Measurements from ENCODE around the gene FLT3LG. TPM values are rescaled to one million over a fixed set of nuclear protein-coding genes. Genes with fewer than 3 reads are reported as not detected.

FLT3LG gene
- total RNA-seq, 1 donor from 2014 or later = 3.0 TPM

DNA sequence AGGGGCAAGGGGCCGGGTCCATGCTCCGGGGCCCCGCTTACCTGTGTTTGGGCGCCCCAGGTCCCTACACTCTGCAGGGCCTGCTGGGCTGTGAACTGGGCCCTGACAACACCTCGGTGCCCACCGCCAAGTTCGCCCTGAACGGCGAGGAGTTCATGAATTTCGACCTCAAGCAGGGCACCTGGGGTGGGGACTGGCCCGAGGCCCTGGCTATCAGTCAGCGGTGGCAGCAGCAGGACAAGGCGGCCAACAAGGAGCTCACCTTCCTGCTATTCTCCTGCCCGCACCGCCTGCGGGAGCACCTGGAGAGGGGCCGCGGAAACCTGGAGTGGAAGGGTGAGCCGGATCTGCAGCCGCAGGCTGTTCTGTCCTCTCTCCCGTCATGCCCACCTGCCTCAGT, 40.1 kb downstream of the FLT3LG start:
- no peak overlapping the region for H3K4me3 ChIP-seq (ENCODE audit: low read depth, low read length)
- no peaks in the 10 kb centered on the region for H3K36me3 ChIP-seq (ENCODE audit: control insufficient read depth, insufficient read depth, low read length)
- no peaks in the 10 kb centered on the region for H3K27me3 ChIP-seq (ENCODE audit: control insufficient read depth, insufficient read depth, low read length)
- TF ChIP-seq, protein P1, sequence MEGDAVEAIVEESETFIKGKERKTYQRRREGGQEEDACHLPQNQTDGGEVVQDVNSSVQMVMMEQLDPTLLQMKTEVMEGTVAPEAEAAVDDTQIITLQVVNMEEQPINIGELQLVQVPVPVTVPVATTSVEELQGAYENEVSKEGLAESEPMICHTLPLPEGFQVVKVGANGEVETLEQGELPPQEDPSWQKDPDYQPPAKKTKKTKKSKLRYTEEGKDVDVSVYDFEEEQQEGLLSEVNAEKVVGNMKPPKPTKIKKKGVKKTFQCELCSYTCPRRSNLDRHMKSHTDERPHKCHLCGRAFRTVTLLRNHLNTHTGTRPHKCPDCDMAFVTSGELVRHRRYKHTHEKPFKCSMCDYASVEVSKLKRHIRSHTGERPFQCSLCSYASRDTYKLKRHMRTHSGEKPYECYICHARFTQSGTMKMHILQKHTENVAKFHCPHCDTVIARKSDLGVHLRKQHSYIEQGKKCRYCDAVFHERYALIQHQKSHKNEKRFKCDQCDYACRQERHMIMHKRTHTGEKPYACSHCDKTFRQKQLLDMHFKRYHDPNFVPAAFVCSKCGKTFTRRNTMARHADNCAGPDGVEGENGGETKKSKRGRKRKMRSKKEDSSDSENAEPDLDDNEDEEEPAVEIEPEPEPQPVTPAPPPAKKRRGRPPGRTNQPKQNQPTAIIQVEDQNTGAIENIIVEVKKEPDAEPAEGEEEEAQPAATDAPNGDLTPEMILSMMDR (IDR thresholded peaks at IDR 0.05; ENCODE audit: insufficient read depth, low read length, poor library complexity, severe bottlenecking) = no peak
- no peak for DNase-seq (ENCODE audit: low read depth)

DNA sequence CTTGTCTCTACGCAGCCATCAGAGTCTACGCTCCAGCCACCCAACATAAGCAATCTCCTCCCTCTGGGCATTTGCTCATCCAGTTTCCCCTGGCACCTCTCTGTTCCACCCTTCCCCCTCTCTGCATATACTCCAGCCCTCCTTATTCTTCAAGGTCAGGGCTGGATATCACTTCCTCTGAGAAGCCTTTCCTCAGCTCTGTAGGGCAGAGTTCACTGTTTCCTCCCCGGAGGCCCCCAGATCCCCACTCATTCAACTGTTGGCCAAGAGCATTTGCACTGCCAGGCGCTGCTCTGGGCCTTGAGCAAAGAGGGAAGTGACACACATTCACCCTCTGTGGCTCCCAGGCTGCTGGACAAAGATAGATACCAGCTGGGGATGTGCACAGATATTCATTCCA, 41.8 kb downstream of the FLT3LG start:
- Histone ChIP-seq H3K36me3 (ENCODE audit: control insufficient read depth, insufficient read depth, low read length) (no peaks in the 10 kb centered on the region), H3K27me3 (ENCODE audit: control insufficient read depth, insufficient read depth, low read length) (no peaks in the 10 kb centered on the region), H3K4me3 (ENCODE audit: low read depth, low read length) (no peak overlapping the region)
- TF ChIP-seq, protein P1 (IDR thresholded peaks at IDR 0.05; ENCODE audit: insufficient read depth, low read length, poor library complexity, severe bottlenecking) = no peak
- DNase-seq (ENCODE audit: low read depth) = no peak

DNA sequence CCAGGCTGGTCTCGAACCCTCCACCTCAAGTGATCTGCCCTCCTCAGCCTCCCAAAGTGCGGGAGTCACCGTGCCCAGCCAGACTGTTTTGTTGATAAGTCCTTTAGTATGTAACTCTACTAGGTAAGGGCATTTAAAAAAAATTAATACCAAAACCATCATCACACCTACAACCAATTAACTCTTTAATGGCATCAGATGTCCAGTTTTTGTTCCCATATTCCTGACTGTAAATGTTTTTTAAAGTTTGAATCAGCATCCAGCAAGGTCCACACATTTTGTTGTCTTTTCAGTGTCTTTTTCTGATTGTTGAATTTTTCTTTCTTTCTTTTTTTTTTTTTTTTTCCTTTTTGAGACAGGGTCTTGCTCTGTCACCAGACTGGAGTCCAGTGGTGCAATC, 44.0 kb downstream of the FLT3LG start:
- no peak for DNase-seq (ENCODE audit: low read depth)
- H3K27me3 ChIP-seq (ENCODE audit: control insufficient read depth, insufficient read depth, low read length) = no peaks in the 10 kb centered on the region
- no peak overlapping the region for H3K4me3 ChIP-seq (ENCODE audit: low read depth, low read length)
- H3K36me3 ChIP-seq (ENCODE audit: control insufficient read depth, insufficient read depth, low read length) = no peaks in the 10 kb centered on the region
- TF ChIP-seq, protein P1 (IDR thresholded peaks at IDR 0.05; ENCODE audit: insufficient read depth, low read length, poor library complexity, severe bottlenecking) = no peak

DNA sequence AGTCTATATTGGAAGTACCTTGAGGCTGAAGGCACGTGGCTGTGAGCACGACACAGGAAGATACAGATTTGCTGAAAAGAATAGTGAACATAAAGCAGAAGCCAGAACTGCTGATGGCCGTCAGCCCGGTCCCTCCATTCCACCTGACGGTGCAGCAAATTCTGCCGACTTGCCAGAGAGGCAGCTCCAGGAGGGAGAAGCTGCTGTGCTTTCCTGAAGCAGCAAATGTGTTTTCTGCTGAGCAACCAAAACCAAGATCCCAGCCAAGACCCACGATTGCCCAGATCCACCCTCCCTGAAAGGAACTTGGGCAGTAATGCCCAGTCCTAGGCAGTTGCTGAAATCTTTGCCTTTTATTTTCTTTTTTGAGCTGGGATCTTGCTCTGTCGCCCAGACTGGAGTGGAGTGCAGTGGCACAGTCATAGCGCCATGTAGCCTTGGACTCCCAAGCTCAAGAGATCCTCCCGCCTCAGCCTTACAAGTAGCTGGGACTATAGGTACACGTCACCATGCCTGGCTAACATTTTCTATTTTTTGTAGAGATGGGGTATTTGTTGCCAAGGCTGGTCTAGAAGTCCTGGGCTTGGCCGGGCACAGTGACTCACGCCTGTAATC, 46.8 kb downstream of the FLT3LG start:
- H3K4me3 ChIP-seq (ENCODE audit: low read depth, low read length) = no peak overlapping the region
- TF ChIP-seq, protein P1 (IDR thresholded peaks at IDR 0.05; ENCODE audit: insufficient read depth, low read length, poor library complexity, severe bottlenecking) = no peak
- H3K27me3 ChIP-seq (ENCODE audit: control insufficient read depth, insufficient read depth, low read length) = no peaks in the 10 kb centered on the region
- no peaks in the 10 kb centered on the region for H3K36me3 ChIP-seq (ENCODE audit: control insufficient read depth, insufficient read depth, low read length)
- no peak for DNase-seq (ENCODE audit: low read depth)

DNA sequence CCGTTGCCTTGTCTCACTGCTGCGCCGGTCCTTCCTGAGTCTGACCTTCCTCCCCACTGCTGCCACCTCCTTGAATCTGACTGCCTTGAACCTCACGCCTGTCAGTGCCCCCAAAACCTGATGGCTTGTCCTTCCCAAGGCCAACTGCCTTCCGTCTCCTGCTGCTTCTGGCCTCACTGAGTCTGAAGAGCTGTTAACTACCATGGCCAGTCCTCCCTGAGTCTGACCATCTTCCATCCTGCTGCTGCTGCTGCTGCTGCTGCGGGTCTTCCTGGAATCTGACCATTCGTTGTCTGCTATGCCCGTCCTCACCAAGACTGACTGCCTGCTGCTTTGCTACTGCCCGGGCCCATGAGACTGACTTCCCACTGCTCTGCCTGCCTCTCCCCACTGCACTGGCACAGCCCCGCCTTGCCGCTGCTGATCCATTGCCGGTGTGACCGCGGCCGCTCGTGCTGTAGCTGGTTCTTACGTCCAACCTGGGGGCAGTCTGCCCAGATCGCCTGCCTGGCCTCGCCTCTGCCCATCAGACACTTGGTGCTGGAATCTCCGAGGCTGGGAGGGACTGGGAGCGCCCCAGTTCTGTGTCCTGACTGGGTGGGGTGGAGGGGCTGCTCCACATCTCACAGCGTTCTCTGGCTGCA, 50.9 kb downstream of the FLT3LG start:
- DNase-seq (ENCODE audit: low read depth) = no peak
- TF ChIP-seq, protein P1 (IDR thresholded peaks at IDR 0.05; ENCODE audit: insufficient read depth, low read length, poor library complexity, severe bottlenecking) = no peak
- Histone ChIP-seq H3K27me3 (ENCODE audit: control insufficient read depth, insufficient read depth, low read length) (no peaks in the 10 kb centered on the region), H3K36me3 (ENCODE audit: control insufficient read depth, insufficient read depth, low read length) (no peaks in the 10 kb centered on the region), H3K4me3 (ENCODE audit: low read depth, low read length) (no peak overlapping the region)
